ENCODE measurements around the gene CCDC97.

CCDC97 gene

DNA sequence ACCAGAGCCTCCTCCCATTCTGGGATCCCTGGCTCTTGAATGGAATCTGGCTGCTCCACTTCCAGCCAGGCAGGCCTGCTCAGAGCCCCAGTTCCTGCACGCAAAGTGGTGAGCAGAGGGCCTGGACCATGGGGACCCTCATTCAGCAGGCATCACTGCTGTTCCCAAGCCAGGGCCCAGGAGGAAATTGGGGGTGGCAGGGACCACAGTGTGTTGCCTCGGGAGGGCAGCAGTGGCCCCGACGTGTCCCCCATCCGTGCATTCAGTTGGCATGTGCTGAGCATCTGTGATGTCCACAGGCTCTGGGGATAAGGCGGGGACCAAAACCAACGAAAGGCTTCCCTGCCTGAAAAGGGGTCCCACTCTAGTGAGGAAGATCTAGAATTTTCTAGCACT, 11.2 kb downstream of the CCDC97 start:
- no peak for TF ChIP-seq EZH2phosphoT487 (IDR thresholded peaks at IDR 0.05; ENCODE audit: low read depth)
- TF ChIP-seq, protein P1, sequence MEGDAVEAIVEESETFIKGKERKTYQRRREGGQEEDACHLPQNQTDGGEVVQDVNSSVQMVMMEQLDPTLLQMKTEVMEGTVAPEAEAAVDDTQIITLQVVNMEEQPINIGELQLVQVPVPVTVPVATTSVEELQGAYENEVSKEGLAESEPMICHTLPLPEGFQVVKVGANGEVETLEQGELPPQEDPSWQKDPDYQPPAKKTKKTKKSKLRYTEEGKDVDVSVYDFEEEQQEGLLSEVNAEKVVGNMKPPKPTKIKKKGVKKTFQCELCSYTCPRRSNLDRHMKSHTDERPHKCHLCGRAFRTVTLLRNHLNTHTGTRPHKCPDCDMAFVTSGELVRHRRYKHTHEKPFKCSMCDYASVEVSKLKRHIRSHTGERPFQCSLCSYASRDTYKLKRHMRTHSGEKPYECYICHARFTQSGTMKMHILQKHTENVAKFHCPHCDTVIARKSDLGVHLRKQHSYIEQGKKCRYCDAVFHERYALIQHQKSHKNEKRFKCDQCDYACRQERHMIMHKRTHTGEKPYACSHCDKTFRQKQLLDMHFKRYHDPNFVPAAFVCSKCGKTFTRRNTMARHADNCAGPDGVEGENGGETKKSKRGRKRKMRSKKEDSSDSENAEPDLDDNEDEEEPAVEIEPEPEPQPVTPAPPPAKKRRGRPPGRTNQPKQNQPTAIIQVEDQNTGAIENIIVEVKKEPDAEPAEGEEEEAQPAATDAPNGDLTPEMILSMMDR (IDR thresholded peaks at IDR 0.05; ENCODE audit: low read depth, low read length): no peak
- no peaks in the 10 kb centered on the region for H3K4me1 ChIP-seq (ENCODE audit: low read length)
- H3K79me2 ChIP-seq (ENCODE audit: low read length): peaks cover 5% of the 10 kb centered on the region
- H2AFZ ChIP-seq (ENCODE audit: low read depth, low read length): no peak overlapping the region
- no peak overlapping the region for H3K4me2 ChIP-seq (ENCODE audit: low read length)
- no peaks in the 10 kb centered on the region for H3K9me3 ChIP-seq (ENCODE audit: insufficient read depth, low read length)
- H3K27me3 ChIP-seq (ENCODE audit: low read depth, low read length): no peaks in the 10 kb centered on the region
- H3K4me3 ChIP-seq (ENCODE audit: low read length): no peak overlapping the region
- H3K27ac ChIP-seq (ENCODE audit: low read length): no peak overlapping the region
- H3K9ac ChIP-seq (ENCODE audit: low read length): no peak overlapping the region
- H3K36me3 ChIP-seq (replicated peaks; ENCODE audit: low read depth, low read length): peaks cover 64% of the 10 kb centered on the region
- peaks cover 31% of the 10 kb centered on the region; the same call in 1 of the 2 replicates for H4K20me1 ChIP-seq (ENCODE audit: insufficient read depth, low read length)

GRCh38 chr19:41321600-41322270, 11.8 kb downstream of the CCDC97 start:
- Histone ChIP-seq H3K27ac (ENCODE audit: low read length) (no peak overlapping the region), H3K4me2 (ENCODE audit: low read length) (no peak overlapping the region), H3K27me3 (ENCODE audit: low read depth, low read length) (no peaks in the 10 kb centered on the region), H3K4me3 (ENCODE audit: low read length) (no peak overlapping the region), H3K4me1 (ENCODE audit: low read length) (0 out of 2 replicates have a peak, but pooled peaks cover under 1% of the 10 kb centered on the region), H3K9ac (ENCODE audit: low read length) (no peak overlapping the region), H4K20me1 (ENCODE audit: insufficient read depth, low read length) (peaks cover 35% of the 10 kb centered on the region; the same call in 1 of the 2 replicates), H3K36me3 (replicated peaks; ENCODE audit: low read depth, low read length) (peaks cover 60% of the 10 kb centered on the region), H3K9me3 (ENCODE audit: insufficient read depth, low read length) (no peaks in the 10 kb centered on the region), H3K79me2 (ENCODE audit: low read length) (peaks cover 10% of the 10 kb centered on the region), H2AFZ (ENCODE audit: low read depth, low read length) (no peak overlapping the region)
- TF ChIP-seq, protein P1 (IDR thresholded peaks at IDR 0.05; ENCODE audit: low read depth, low read length): peak; percentile 44
- no peak for TF ChIP-seq EZH2phosphoT487 (IDR thresholded peaks at IDR 0.05; ENCODE audit: low read depth)

DNA sequence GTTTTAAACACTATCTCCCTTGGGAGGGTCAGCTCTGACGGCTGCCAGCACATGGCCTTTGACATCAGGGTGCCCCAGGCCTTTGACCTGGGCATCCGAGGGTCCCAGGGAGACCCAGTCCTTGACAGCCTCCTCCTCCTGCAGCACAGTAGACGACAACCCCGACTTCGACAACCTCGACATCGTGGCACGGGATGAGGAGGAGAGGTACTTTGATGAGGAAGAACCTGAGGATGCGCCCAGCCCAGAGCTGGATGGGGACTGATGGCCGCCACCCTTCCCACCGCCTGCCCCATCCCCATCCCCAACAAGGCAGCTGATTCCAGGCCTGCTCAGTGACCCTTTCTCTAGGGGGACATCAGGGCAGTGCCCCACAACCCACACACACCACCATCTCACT, 12.5 kb downstream of the CCDC97 start:
- H3K4me2 ChIP-seq (ENCODE audit: low read length): no peak overlapping the region
- H2AFZ ChIP-seq (ENCODE audit: low read depth, low read length): no peak overlapping the region
- H4K20me1 ChIP-seq (ENCODE audit: insufficient read depth, low read length): peaks cover 40% of the 10 kb centered on the region
- H3K9me3 ChIP-seq (ENCODE audit: insufficient read depth, low read length): no peaks in the 10 kb centered on the region
- H3K36me3 ChIP-seq (replicated peaks; ENCODE audit: low read depth, low read length): peaks cover 62% of the 10 kb centered on the region
- no peak overlapping the region for H3K9ac ChIP-seq (ENCODE audit: low read length)
- no peak overlapping the region for H3K4me3 ChIP-seq (ENCODE audit: low read length)
- no peak overlapping the region for H3K27ac ChIP-seq (ENCODE audit: low read length)
- no peak for TF ChIP-seq EZH2phosphoT487 (IDR thresholded peaks at IDR 0.05; ENCODE audit: low read depth)
- TF ChIP-seq, protein P1 (IDR thresholded peaks at IDR 0.05; ENCODE audit: low read depth, low read length): no peak
- H3K79me2 ChIP-seq (ENCODE audit: low read length): peaks cover 18% of the 10 kb centered on the region
- peaks cover 7% of the 10 kb centered on the region; the same call in 1 of the 2 replicates for H3K4me1 ChIP-seq (ENCODE audit: low read length)
- H3K27me3 ChIP-seq (ENCODE audit: low read depth, low read length): no peaks in the 10 kb centered on the region

DNA sequence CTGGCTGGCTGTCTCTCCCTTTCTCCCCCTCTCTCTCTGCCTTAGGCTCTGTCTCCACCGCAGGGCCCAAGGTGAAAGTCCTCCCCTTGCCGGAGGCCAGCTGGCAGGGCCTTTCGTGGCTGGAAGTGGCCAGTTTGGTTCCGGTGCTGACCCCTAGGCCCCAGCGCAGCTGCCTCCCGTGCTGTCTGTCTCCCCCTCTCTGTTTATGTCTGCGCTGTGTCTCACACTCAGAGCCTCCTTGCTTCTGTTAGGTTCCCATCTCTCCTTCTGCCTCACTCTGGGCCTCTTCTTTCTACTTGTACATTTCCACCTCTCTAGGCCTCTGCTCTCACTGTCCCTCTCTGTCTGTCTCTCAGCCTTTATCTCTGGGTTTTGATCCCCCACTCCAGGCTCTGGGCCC, 13.1 kb downstream of the CCDC97 start:
- H3K4me3 ChIP-seq (ENCODE audit: low read length): no peak overlapping the region

More for the DNA sequence above, 13.1 kb downstream of the CCDC97 start:
- TF ChIP-seq, protein P1 (IDR thresholded peaks at IDR 0.05; ENCODE audit: low read depth, low read length): no peak
- no peak for TF ChIP-seq EZH2phosphoT487 (IDR thresholded peaks at IDR 0.05; ENCODE audit: low read depth)
- H3K9ac ChIP-seq (ENCODE audit: low read length): no peak overlapping the region
- H3K27me3 ChIP-seq (ENCODE audit: low read depth, low read length): no peaks in the 10 kb centered on the region
- no peaks in the 10 kb centered on the region for H3K9me3 ChIP-seq (ENCODE audit: insufficient read depth, low read length)
- H2AFZ ChIP-seq (ENCODE audit: low read depth, low read length): no peak overlapping the region
- H3K36me3 ChIP-seq (replicated peaks; ENCODE audit: low read depth, low read length): peaks cover 62% of the 10 kb centered on the region
- no peak overlapping the region for H3K27ac ChIP-seq (ENCODE audit: low read length)
- H3K4me1 ChIP-seq (ENCODE audit: low read length): peaks cover 13% of the 10 kb centered on the region
- no peak overlapping the region for H3K4me2 ChIP-seq (ENCODE audit: low read length)
- peaks cover 45% of the 10 kb centered on the region for H4K20me1 ChIP-seq (ENCODE audit: insufficient read depth, low read length)
- peaks cover 23% of the 10 kb centered on the region for H3K79me2 ChIP-seq (ENCODE audit: low read length)

All from OCI-LY3 (cell line).